ENCODE results near the gene NR4A1. TPM values are rescaled to one million over a fixed set of nuclear protein-coding genes. Genes with fewer than 3 reads are reported as not detected.

NR4A1 gene
- total and polyA plus RNA-seq, 7 donors: 31.2 to 276 (median 65.9) TPM

GRCh38 chr12:52013626-52014310 is 37.5 kb upstream of the NR4A1 start:
- Histone ChIP-seq H3K9me3 (no peaks in the 10 kb centered on the region), H3K4me1 (peaks cover 0 to 24% (median 15%) of the 10 kb centered on the region in 4 donors), H3K4me3 (no peak overlapping the region), H3K27me3 (no peaks in the 10 kb centered on the region), H3K27ac (no peak overlapping the region), H3K36me3 (peaks cover 0 to 12% (median 2%) of the 10 kb centered on the region in 4 donors)
- 82 to 89% methylated on average over 16 of the region's 16 CpGs for WGBS, 2 donors
- TF ChIP-seq POLR2AphosphoS5 (IDR thresholded peaks at IDR 0.05): no peak
- TF ChIP-seq CTCF (IDR thresholded peaks at IDR 0.05): no peak
- no peak for TF ChIP-seq POLR2A (IDR thresholded peaks at IDR 0.05)
- no peak for TF ChIP-seq EP300 (IDR thresholded peaks at IDR 0.05)
- intact Hi-C loops (cut with DNase I): no loop called here
- DNase-seq: no peak

GRCh38 chr12:52014567-52015530 is 36.4 kb upstream of the NR4A1 start:
- intact Hi-C loops (cut with DNase I): no loop called here
- no peaks in the 10 kb centered on the region for H3K27me3 ChIP-seq
- TF ChIP-seq POLR2AphosphoS5 (IDR thresholded peaks at IDR 0.05) (no peak), POLR2A (IDR thresholded peaks at IDR 0.05) (no peak), CTCF (IDR thresholded peaks at IDR 0.05) (no peak), EP300 (IDR thresholded peaks at IDR 0.05) (no peak)
- peaks cover 0 to 12% (median 2%) of the 10 kb centered on the region in 4 donors for H3K36me3 ChIP-seq
- peaks cover 0 to 18% (median 9%) of the 10 kb centered on the region in 4 donors for H3K4me1 ChIP-seq
- no peak for DNase-seq
- 28 to 71% methylated on average over 93 of the region's 93 CpGs for WGBS, 2 donors
- no peaks in the 10 kb centered on the region for H3K9me3 ChIP-seq
- H3K27ac ChIP-seq: no peak overlapping the region
- H3K4me3 ChIP-seq: no peak overlapping the region

GRCh38 chr12:52015532-52016041 is 35.7 kb upstream of the NR4A1 start:
- no peak for DNase-seq
- H3K27me3 ChIP-seq: no peaks in the 10 kb centered on the region
- peaks cover 0 to 10% (median 3%) of the 10 kb centered on the region in 4 donors for H3K4me1 ChIP-seq
- peaks cover 0 to 12% (median 2%) of the 10 kb centered on the region in 4 donors for H3K36me3 ChIP-seq
- H3K4me3 ChIP-seq: no peak overlapping the region
- TF ChIP-seq POLR2A (IDR thresholded peaks at IDR 0.05): no peak
- no peak for TF ChIP-seq EP300 (IDR thresholded peaks at IDR 0.05)
- no peak for TF ChIP-seq CTCF (IDR thresholded peaks at IDR 0.05)
- no peak for TF ChIP-seq POLR2AphosphoS5 (IDR thresholded peaks at IDR 0.05)
- 71 to 80% methylated on average over 10 of the region's 10 CpGs for WGBS, 2 donors
- H3K9me3 ChIP-seq: no peaks in the 10 kb centered on the region
- no peak overlapping the region for H3K27ac ChIP-seq
- intact Hi-C loops (cut with DNase I): no loop called here

GRCh38 chr12:52018433-52019112 is 32.7 kb upstream of the NR4A1 start:
- no peak overlapping the region for H3K27ac ChIP-seq
- peaks cover 0 to 9% (median 2%) of the 10 kb centered on the region in 4 donors for H3K36me3 ChIP-seq
- 69 to 85% methylated on average over 4 of the region's 4 CpGs for WGBS, 2 donors
- no peaks in the 10 kb centered on the region for H3K27me3 ChIP-seq
- H3K4me3 ChIP-seq: no peak overlapping the region
- H3K9me3 ChIP-seq: no peaks in the 10 kb centered on the region
- no peak for DNase-seq
- peaks cover 0 to 9% (median 9%) of the 10 kb centered on the region in 4 donors for H3K4me1 ChIP-seq
- intact Hi-C loops (cut with DNase I): no loop called here
- TF ChIP-seq CTCF (IDR thresholded peaks at IDR 0.05) (no peak), POLR2A (IDR thresholded peaks at IDR 0.05) (no peak), POLR2AphosphoS5 (IDR thresholded peaks at IDR 0.05) (peak in 1 of 4 donors; percentile 2), EP300 (IDR thresholded peaks at IDR 0.05) (no peak)
